H9 (cell line): ENCODE results near the gene REC114. TPM values are rescaled to one million over a fixed set of nuclear protein-coding genes. Genes with fewer than 3 reads are reported as not detected.

ENCODE experiments used
- DNase-seq: peaks from one replicate; pipeline ENCODE4 v3.0.0-alpha.2; 2017
- H2AFZ ChIP-seq: one replicate; pipeline ENCODE4 v1.6.1; 2013; ENCODE audit warnings: mild to moderate bottlenecking, low read length, control low read depth, moderate library complexity
- H2AK5ac ChIP-seq: 2 replicates; pipeline ENCODE4 v1.6.1; 2013; ENCODE audit warnings: low read length, control low read depth, mixed read lengths; ENCODE audit not compliant: insufficient read length
- H2BK120ac ChIP-seq: one replicate; pipeline ENCODE4 v1.6.1; 2013; ENCODE audit warnings: low read depth, mild to moderate bottlenecking, low read length, control low read depth, inconsistent platforms; ENCODE audit not compliant: poor library complexity, severe bottlenecking
- H2BK12ac ChIP-seq: 2 replicates; pipeline ENCODE4 v1.6.1; 2013; ENCODE audit warnings: low read length, control low read depth, mixed read lengths, low read depth; ENCODE audit not compliant: insufficient read length
- H2BK15ac ChIP-seq: 2 replicates; pipeline ENCODE4 v1.6.1; 2013; ENCODE audit warnings: low read depth, low read length, control low read depth
- H2BK20ac ChIP-seq: one replicate; pipeline ENCODE4 v1.6.1; 2013; ENCODE audit warnings: low read depth, mild to moderate bottlenecking, low read length, control low read depth, inconsistent platforms; ENCODE audit not compliant: poor library complexity, severe bottlenecking
- H2BK5ac ChIP-seq: 2 replicates; pipeline ENCODE4 v1.6.1; 2013; ENCODE audit warnings: low read length, control low read depth, mixed read lengths; ENCODE audit not compliant: insufficient read length
- H3K14ac ChIP-seq: 2 replicates; pipeline ENCODE4 v1.6.1; 2013; ENCODE audit warnings: low read length, control low read depth; ENCODE audit not compliant: insufficient read depth
- H3K18ac ChIP-seq: 2 replicates; pipeline ENCODE4 v1.6.1; 2013; ENCODE audit warnings: low read depth, mild to moderate bottlenecking, mixed read lengths, low read length, control low read depth; ENCODE audit not compliant: insufficient read length
- H3K23ac ChIP-seq: 2 replicates; pipeline ENCODE4 v1.6.1; 2013; ENCODE audit warnings: low read length, control low read depth, mixed read lengths, low read depth; ENCODE audit not compliant: insufficient read length
- H3K23me2 ChIP-seq: 2 replicates; pipeline ENCODE4 v1.6.1; 2013; ENCODE audit warnings: low read depth, mild to moderate bottlenecking, mixed read lengths, low read length, control low read depth; ENCODE audit not compliant: insufficient read length, poor library complexity, severe bottlenecking
- H3K27ac ChIP-seq: 2 replicates; pipeline ENCODE4 v1.5.1; 2013; ENCODE audit warnings: low read length, control low read depth, mixed read lengths, low read depth; ENCODE audit not compliant: insufficient read length
- H3K27me3 ChIP-seq: 2 replicates; pipeline ENCODE4 v1.6.1; 2013; ENCODE audit warnings: low read length, control low read depth, inconsistent platforms; ENCODE audit not compliant: insufficient read depth
- H3K4ac ChIP-seq: 2 replicates; pipeline ENCODE4 v1.6.1; 2013; ENCODE audit warnings: low read depth, mild to moderate bottlenecking, control low read depth, inconsistent platforms, low read length, moderate library complexity
- H3K4me1 ChIP-seq: 2 replicates; pipeline ENCODE4 v1.6.1; 2013; ENCODE audit warnings: low read length, control low read depth, inconsistent platforms; ENCODE audit not compliant: insufficient read depth
- H3K4me2 ChIP-seq: 2 replicates; pipeline ENCODE4 v1.6.1; 2013; ENCODE audit warnings: low read length, control low read depth, mixed read lengths; ENCODE audit not compliant: insufficient read length, insufficient read depth
- H3K56ac ChIP-seq: 2 replicates; pipeline ENCODE4 v1.6.1; 2013; ENCODE audit warnings: low read depth, mild to moderate bottlenecking, mixed read lengths, low read length, control low read depth; ENCODE audit not compliant: insufficient read length
- H3K79me1 ChIP-seq: 2 replicates; pipeline ENCODE4 v1.6.1; 2013; ENCODE audit warnings: low read depth, mild to moderate bottlenecking, moderate library complexity, low read length, control low read depth, inconsistent platforms; ENCODE audit not compliant: insufficient read depth, poor library complexity, severe bottlenecking
- H3K79me2 ChIP-seq: 2 replicates; pipeline ENCODE4 v1.6.1; 2013; ENCODE audit warnings: low read length, control low read depth, inconsistent platforms; ENCODE audit not compliant: insufficient read depth
- H3K9ac ChIP-seq: 2 replicates; pipeline ENCODE4 v1.6.1; 2013; ENCODE audit warnings: low read length, control low read depth, mixed read lengths; ENCODE audit not compliant: insufficient read length; ENCODE audit errors: extremely low read depth
- H3K9me3 ChIP-seq: one replicate; pipeline ENCODE4 v1.6.1; 2013; ENCODE audit warnings: low read depth, low read length, inconsistent platforms; ENCODE audit not compliant: control insufficient read depth
- H3T11ph ChIP-seq: one replicate; pipeline ENCODE4 v1.6.1; 2013; ENCODE audit warnings: mild to moderate bottlenecking, low read length, control low read depth, inconsistent platforms
- H4K20me1 ChIP-seq: one replicate; pipeline ENCODE4 v1.6.1; 2013; ENCODE audit not compliant: control insufficient read depth, insufficient read length, insufficient read depth
- H4K5ac ChIP-seq: 2 replicates; pipeline ENCODE4 v1.6.1; 2013; ENCODE audit warnings: low read depth, mild to moderate bottlenecking, mixed read lengths, low read length, control low read depth; ENCODE audit not compliant: insufficient read length
- H4K8ac ChIP-seq: replicated peaks from 2 replicates; pipeline ENCODE4 v1.6.1; 2013; ENCODE audit warnings: low read length, control low read depth, mixed read lengths, low read depth; ENCODE audit not compliant: insufficient read length
- H4K91ac ChIP-seq: 2 replicates; pipeline ENCODE4 v1.6.1; 2013; ENCODE audit warnings: low read depth, mild to moderate bottlenecking, moderate library complexity, mixed read lengths, low read length, control low read depth; ENCODE audit not compliant: insufficient read length
- H3K27ac Mint-ChIP-seq, 3 experiments: 2 replicates in 2 of 3; 3 replicates in 1 of 3; pipeline ENCODE4 v1.8.0; 2020 to 2021; ENCODE audit warnings: mixed read lengths in 3 of 3, mild to moderate bottlenecking in 1 of 3, moderate library complexity in 1 of 3
- H3K27me3 Mint-ChIP-seq: 2 replicates; pipeline ENCODE4 v1.8.0; 2021; ENCODE audit warnings: low read depth, mild to moderate bottlenecking, moderate library complexity, mixed read lengths
- H3K36me3 Mint-ChIP-seq, 3 experiments: 2 replicates in 2 of 3; 3 replicates in 1 of 3; pipeline ENCODE4 v1.8.0; 2020 to 2021; ENCODE audit warnings: low read depth in 3 of 3, mixed read lengths in 3 of 3; ENCODE audit not compliant: insufficient read depth in 1 of 3
- H3K4me1 Mint-ChIP-seq, 2 experiments: 2 replicates each; pipeline ENCODE4 v1.8.0; 2020; ENCODE audit warnings: mixed read lengths in 2 of 2
- H3K4me3 Mint-ChIP-seq, 2 experiments: 2 replicates in 1 of 2; 3 replicates in 1 of 2; pipeline ENCODE4 v1.8.0; 2020 to 2021; ENCODE audit warnings: mild to moderate bottlenecking in 2 of 2, mixed read lengths in 2 of 2, moderate library complexity in 1 of 2
- H3K9me3 Mint-ChIP-seq, 2 experiments: 2 replicates in 1 of 2; 3 replicates in 1 of 2; pipeline ENCODE4 v1.8.0; 2020; ENCODE audit warnings: mild to moderate bottlenecking in 2 of 2, mixed read lengths in 2 of 2, moderate library complexity in 1 of 2
- WGBS: extraction: QIAGEN DNeasy Blood & Tissue Kit; methylation state at CpG from one replicate; pipeline ENCODE4 v1.1.7; 2013; ENCODE audit warnings: missing lambda C conversion rate, low lambda C conversion rate, mixed read lengths; ENCODE audit not compliant: insufficient read length; ENCODE audit errors: extremely low coverage; 5-methylcytosine and 5-hydroxymethylcytosine counted together
- total RNA-seq: library from RNA; stranded (reverse); gene quantifications from 2 replicates; pipeline ENCODE4 v1.2.1, GENCODE V29; 2021
- TF ChIP-seq, protein P1 (sequence below): fragments of 200-600 bp; sonication (generic); conservative IDR thresholded peaks from 3 replicates; pipeline ENCODE4 v1.8.0; 2021; ENCODE audit warnings: antibody characterized with exemption, mild to moderate bottlenecking

REC114 gene
- total RNA-seq, 1 experiment from 2014 or later: not detected

DNA sequence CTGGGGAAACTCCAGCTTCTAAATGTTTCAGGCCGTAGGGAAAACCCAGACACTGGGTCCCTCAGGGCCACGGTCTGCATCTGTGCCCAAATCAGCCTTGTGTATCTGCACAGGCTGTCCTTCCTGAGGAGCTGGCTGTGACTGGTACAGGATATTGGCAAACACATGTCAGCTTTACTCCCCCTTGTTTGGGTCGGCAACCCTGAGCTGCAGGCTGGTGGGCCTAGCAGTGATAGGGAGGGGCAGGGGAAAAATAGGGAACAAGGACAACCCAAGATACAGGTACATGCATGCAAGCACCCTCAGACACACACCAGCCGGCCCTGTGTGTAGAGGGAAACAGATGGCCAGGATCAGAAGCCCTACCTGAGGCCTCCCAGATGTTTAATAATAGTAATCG lies 45.5 kb upstream of the REC114 start:
- TF ChIP-seq, protein P1, sequence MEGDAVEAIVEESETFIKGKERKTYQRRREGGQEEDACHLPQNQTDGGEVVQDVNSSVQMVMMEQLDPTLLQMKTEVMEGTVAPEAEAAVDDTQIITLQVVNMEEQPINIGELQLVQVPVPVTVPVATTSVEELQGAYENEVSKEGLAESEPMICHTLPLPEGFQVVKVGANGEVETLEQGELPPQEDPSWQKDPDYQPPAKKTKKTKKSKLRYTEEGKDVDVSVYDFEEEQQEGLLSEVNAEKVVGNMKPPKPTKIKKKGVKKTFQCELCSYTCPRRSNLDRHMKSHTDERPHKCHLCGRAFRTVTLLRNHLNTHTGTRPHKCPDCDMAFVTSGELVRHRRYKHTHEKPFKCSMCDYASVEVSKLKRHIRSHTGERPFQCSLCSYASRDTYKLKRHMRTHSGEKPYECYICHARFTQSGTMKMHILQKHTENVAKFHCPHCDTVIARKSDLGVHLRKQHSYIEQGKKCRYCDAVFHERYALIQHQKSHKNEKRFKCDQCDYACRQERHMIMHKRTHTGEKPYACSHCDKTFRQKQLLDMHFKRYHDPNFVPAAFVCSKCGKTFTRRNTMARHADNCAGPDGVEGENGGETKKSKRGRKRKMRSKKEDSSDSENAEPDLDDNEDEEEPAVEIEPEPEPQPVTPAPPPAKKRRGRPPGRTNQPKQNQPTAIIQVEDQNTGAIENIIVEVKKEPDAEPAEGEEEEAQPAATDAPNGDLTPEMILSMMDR: no peak
- no peak overlapping the region for H3K4me2 ChIP-seq

More for the DNA sequence above, 45.5 kb upstream of the REC114 start:
- Histone ChIP-seq H4K20me1 (no peaks in the 10 kb centered on the region), H3K14ac (0 out of 2 replicates have a peak overlapping the region, but pooled peaks have one; percentile 45), H3K4ac (no peak overlapping the region), H2BK5ac (no peak overlapping the region), H3K79me2 (no peaks in the 10 kb centered on the region), H2BK12ac (no peak overlapping the region), H3K18ac (no peak overlapping the region), H2BK120ac (no peak overlapping the region), H3K9ac (no peak overlapping the region), H3K79me1 (no peaks in the 10 kb centered on the region), H2AK5ac (no peak overlapping the region), H2BK15ac (no peak overlapping the region), H4K8ac (no peak overlapping the region), H3K27ac (no peak overlapping the region), H4K91ac (no peak overlapping the region), H3T11ph (no peak overlapping the region), H3K23me2 (no peaks in the 10 kb centered on the region), H3K9me3 (no peaks in the 10 kb centered on the region), H3K27me3 (no peaks in the 10 kb centered on the region), H3K56ac (no peak overlapping the region), H3K23ac (no peak overlapping the region), H4K5ac (no peak overlapping the region), H3K4me1 (peaks cover 8% of the 10 kb centered on the region; the same call in 1 of the 2 replicates), H2BK20ac (no peak overlapping the region), H2AFZ (no peak overlapping the region)
- Mint-ChIP-seq H3K4me1 (peaks cover 33 to 34% of the 10 kb centered on the region in 2 experiments), H3K9me3 (no peaks in the 10 kb centered on the region), H3K36me3 (no peaks in the 10 kb centered on the region), H3K4me3 (no peak overlapping the region), H3K27me3 (peaks cover 6% of the 10 kb centered on the region), H3K27ac (no peak overlapping the region; a peak in 1 of 7 replicates)
- no CpG with 5 or more reads among the region's 5 CpGs for WGBS
- no peak for DNase-seq
